Endothelial cell of umbilical vein (primary cell): ENCODE data around the gene GAB2. TPM values are rescaled to one million over a fixed set of nuclear protein-coding genes. Genes with fewer than 3 reads are reported as not detected.
A peak's percentile ranks its signal among the peaks of the same experiment; 100 is the strongest.

ENCODE experiments used
- BruUV-seq: library from RNA; stranded (reverse); fragments of 400-500 nt; replicated peaks from 2 replicates; lab custom pipeline; 2021; lab: Mats Ljungman, UMichigan
- CTCF ChIA-PET: fragments of 300-600, 350-600 bp; sonication (Branson Sonifier 250); formaldehyde crosslinking; loops from one replicate; lab custom pipeline; 2021; ENCODE audit warnings: antibody characterized with exemption, inconsistent platforms; lab: Charles Lee
- POLR2A ChIA-PET: fragments of 300-600, 350-600 bp; sonication (Branson Sonifier 250); formaldehyde crosslinking; loops from one replicate; lab custom pipeline; 2021; ENCODE audit warnings: antibody characterized with exemption, inconsistent platforms; lab: Charles Lee
- DNase-seq: peaks from one replicate; pipeline ENCODE4 v3.0.0-alpha.2; 2011; ENCODE audit warnings: low read depth, low spot score
- FAIRE-seq: peaks from 2 replicates; lab custom pipeline; 2011; peaks lifted over from hg19 to GRCh38; lab: Jason Lieb, UNC
- H2AFZ ChIP-seq: 2 replicates; pipeline ENCODE4 v1.6.0; 2012; ENCODE audit warnings: low read depth, low read length, control low read depth, inconsistent platforms
- H3K27ac ChIP-seq: 2 replicates; pipeline ENCODE4 v1.5.1; 2011; ENCODE audit warnings: low read depth, mild to moderate bottlenecking, control low read depth, low read length, moderate library complexity; ENCODE audit not compliant: insufficient read depth
- H3K27me3 ChIP-seq, 2 experiments: 2 replicates each; pipeline versions ENCODE4 v1.6.0 to v1.6.1; 2011; ENCODE audit warnings: low read length in 2 of 2, mixed read lengths in 1 of 2; ENCODE audit not compliant: control insufficient read depth in 2 of 2, insufficient read depth in 2 of 2
- H3K36me3 ChIP-seq, 2 experiments: 2 replicates in 1 of 2; 3 replicates in 1 of 2; pipeline ENCODE4 v1.5.1; 2011; ENCODE audit warnings: low read length in 2 of 2, mild to moderate bottlenecking in 1 of 2, moderate library complexity in 1 of 2; ENCODE audit not compliant: control insufficient read depth in 2 of 2, insufficient read depth in 2 of 2; ENCODE audit errors: extremely low read depth in 1 of 2
- H3K4me1 ChIP-seq: 3 replicates; pipeline ENCODE4 v1.5.1; 2011; ENCODE audit warnings: mild to moderate bottlenecking, low read length; ENCODE audit not compliant: control insufficient read depth, insufficient read depth; ENCODE audit errors: extremely low read depth
- H3K4me2 ChIP-seq: 2 replicates; pipeline ENCODE4 v1.6.1; 2011; ENCODE audit warnings: low read length, control low read depth, mixed read lengths; ENCODE audit not compliant: insufficient read depth
- H3K4me3 ChIP-seq, 3 experiments: fragments of 200-600 bp in 1 of 3; sonication (generic), shearing (Covaris generic) in 1 of 3; replicated peaks in 1 of 3; 2 replicates each; pipeline ENCODE4 v1.5.1; 2011 to 2016; ENCODE audit warnings: control low read depth in 3 of 3, low read length in 3 of 3, mild to moderate bottlenecking in 2 of 3, inconsistent platforms in 1 of 3, low read depth in 1 of 3, moderate library complexity in 1 of 3; ENCODE audit not compliant: insufficient read depth in 1 of 3
- H3K79me2 ChIP-seq: 2 replicates; pipeline ENCODE4 v1.6.0; 2012; ENCODE audit warnings: low read length, inconsistent platforms; ENCODE audit not compliant: control insufficient read depth, insufficient read depth
- H3K9ac ChIP-seq: replicated peaks from 2 replicates; pipeline ENCODE3; 2011; ENCODE audit warnings: low read length, control low read depth; ENCODE audit not compliant: insufficient read depth; ENCODE audit errors: extremely low read depth
- H3K9me1 ChIP-seq: replicated peaks from 3 replicates; pipeline ENCODE4 v1.6.0; 2011; ENCODE audit warnings: mild to moderate bottlenecking, low read length; ENCODE audit not compliant: control insufficient read depth, insufficient read depth; ENCODE audit errors: extremely low read depth
- H3K9me3 ChIP-seq: replicated peaks from 2 replicates; pipeline ENCODE4 v1.5.1; 2012; ENCODE audit warnings: low read length, inconsistent platforms; ENCODE audit not compliant: control insufficient read depth, insufficient read depth
- H4K20me1 ChIP-seq: replicated peaks from 2 replicates; pipeline ENCODE3; 2011; ENCODE audit warnings: mild to moderate bottlenecking, low read length; ENCODE audit not compliant: control insufficient read depth, insufficient read depth; ENCODE audit errors: extremely low read depth
- EZH2 ChIP-seq: IDR thresholded peaks from 2 replicates; pipeline ENCODE4 v1.6.1; 2012; ENCODE audit warnings: borderline replicate concordance, low read depth, mild to moderate bottlenecking, moderate library complexity, low read length, inconsistent platforms; ENCODE audit not compliant: severe bottlenecking
- FOS ChIP-seq: IDR thresholded peaks from 2 replicates; pipeline ENCODE4 v1.6.1; 2011; ENCODE audit warnings: mild to moderate bottlenecking, low read length, moderate library complexity, borderline replicate concordance; ENCODE audit not compliant: insufficient read depth
- GATA2 ChIP-seq: IDR thresholded peaks from 2 replicates; pipeline ENCODE4 v1.7.0; 2011; ENCODE audit warnings: low read depth, mild to moderate bottlenecking, moderate library complexity, mixed read lengths, low read length; ENCODE audit not compliant: insufficient read length, insufficient read depth
- JUN ChIP-seq: IDR thresholded peaks from 2 replicates; pipeline ENCODE4 v1.6.1; 2011; ENCODE audit warnings: borderline replicate concordance, low read depth; ENCODE audit not compliant: insufficient read length, insufficient read depth
- MYC ChIP-seq: IDR thresholded peaks from one replicate; pipeline ENCODE4 v1.6.1; 2011; ENCODE audit warnings: mild to moderate bottlenecking, low read depth, low read length
- POLR2A ChIP-seq: IDR thresholded peaks from 2 replicates; pipeline ENCODE4 v1.6.1; 2012; ENCODE audit warnings: low read depth, mild to moderate bottlenecking, control low read depth, low read length
- POLR2AphosphoS5 ChIP-seq: IDR thresholded peaks from 2 replicates; pipeline ENCODE4 v1.6.1; 2012; ENCODE audit warnings: low read depth, mild to moderate bottlenecking, control low read depth, low read length, moderate library complexity; ENCODE audit not compliant: insufficient read depth
- dilution Hi-C: fragments of 300-500 bp; cut with MboI; formaldehyde crosslinking; loops from one replicate; pipeline ENCODE4 v1.15.0; 2019; ENCODE audit warnings: low sequenced_read_pairs; ENCODE audit not compliant: extremely low pct_ligation_motif_present
- intact Hi-C: fragments of 100-400 bp; cut with micrococcal nuclease; formaldehyde crosslinking; loops from one replicate; pipeline ENCODE4 v1.10.0; 2022
- polyA plus RNA-seq, 4 experiments: library from polyadenylated mRNA; depleted of rRNA in 3 of 4; stranded (reverse) in 3 of 4; unstranded in 1 of 4; fragments of >200 nt; gene quantifications; 2 replicates each; pipeline versions ENCODE4 v1.2.1 to v1.2.3, GENCODE V29; 2011 to 2012; ENCODE audit warnings: missing spikeins in 1 of 4
- total RNA-seq: library from RNA; stranded (reverse); gene quantifications from 2 replicates; pipeline ENCODE4 v1.2.3, GENCODE V29; 2021
- TF ChIP-seq, protein P1 (sequence below), 2 donors: IDR thresholded peaks; 1 replicate in 1 of 2; 2 replicates in 1 of 2; pipeline ENCODE4 v1.5.1; 2011; ENCODE audit warnings: low read length in 2 of 2, mild to moderate bottlenecking in 2 of 2, moderate library complexity in 2 of 2, control low read depth in 1 of 2, inconsistent platforms in 1 of 2, low read depth in 1 of 2; ENCODE audit not compliant: insufficient read depth in 1 of 2; ENCODE audit errors: extremely low read depth in 1 of 2
- TF ChIP-seq, protein P2 (sequence below): IDR thresholded peaks from 2 replicates; pipeline ENCODE4 v1.6.1; 2011; ENCODE audit not compliant: insufficient read depth, insufficient read length

GAB2 gene
- total and polyA plus RNA-seq, 2 donors (not counting 3 experiments of a cell fraction or from before 2014, with no cell fraction given), result 19.6 to 39.6 TPM

DNA sequence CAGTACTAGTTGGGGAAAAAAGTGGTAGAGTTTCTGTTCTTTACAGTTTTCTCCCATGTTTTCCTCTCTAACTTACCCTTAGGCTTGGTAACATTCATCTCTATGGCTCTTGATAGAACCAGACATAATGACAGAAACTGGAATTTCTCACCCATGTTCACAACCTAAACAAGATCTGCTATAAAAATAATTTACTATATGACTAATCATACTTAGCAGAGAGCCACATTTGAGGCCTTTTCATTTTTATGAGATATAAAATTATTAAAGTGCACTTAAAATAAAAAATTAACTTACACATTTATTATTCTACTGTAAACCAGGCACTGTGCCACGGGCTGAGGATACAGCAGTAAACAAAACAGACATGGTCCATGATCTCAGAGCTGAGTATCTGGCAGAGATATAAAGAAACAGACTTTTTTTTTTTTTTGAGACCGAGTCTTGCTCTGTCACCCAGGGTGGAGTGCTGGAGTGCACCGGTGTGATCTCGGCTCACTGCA lies 98.1 kb downstream of the GAB2 start:
- CTCF ChIA-PET, result interaction anchor here (0.9 to 2.3 kb wide), 5 partner anchors 18 to 245 kb away, joined by 3 to 12 read pairs (median 4); no protein-coding TSS in a partner anchor

More for the DNA sequence above, 98.1 kb downstream of the GAB2 start:
- Histone ChIP-seq H2AFZ (no peak overlapping the region), H3K4me1 (peaks cover 21% of the 10 kb centered on the region), H3K4me3 (no peak overlapping the region), H4K20me1 (no peaks in the 10 kb centered on the region), H3K9me1 (no peaks in the 10 kb centered on the region), H3K9ac (no peak overlapping the region), H3K27ac (no peak overlapping the region), H3K9me3 (no peaks in the 10 kb centered on the region), H3K27me3 (no peaks in the 10 kb centered on the region), H3K79me2 (peaks cover 45% of the 10 kb centered on the region), H3K4me2 (no peak overlapping the region), H3K36me3 (no peaks in the 10 kb centered on the region)
- peak; percentile 36 for DNase-seq
- intact Hi-C loops, result no loop called here
- dilution Hi-C loops, result no loop called here
- TF ChIP-seq FOS (no peak), POLR2A (no peak), MYC (no peak), EZH2 (no peak), JUN (no peak), POLR2AphosphoS5 (no peak), GATA2 (no peak)
- TF ChIP-seq, protein P1, sequence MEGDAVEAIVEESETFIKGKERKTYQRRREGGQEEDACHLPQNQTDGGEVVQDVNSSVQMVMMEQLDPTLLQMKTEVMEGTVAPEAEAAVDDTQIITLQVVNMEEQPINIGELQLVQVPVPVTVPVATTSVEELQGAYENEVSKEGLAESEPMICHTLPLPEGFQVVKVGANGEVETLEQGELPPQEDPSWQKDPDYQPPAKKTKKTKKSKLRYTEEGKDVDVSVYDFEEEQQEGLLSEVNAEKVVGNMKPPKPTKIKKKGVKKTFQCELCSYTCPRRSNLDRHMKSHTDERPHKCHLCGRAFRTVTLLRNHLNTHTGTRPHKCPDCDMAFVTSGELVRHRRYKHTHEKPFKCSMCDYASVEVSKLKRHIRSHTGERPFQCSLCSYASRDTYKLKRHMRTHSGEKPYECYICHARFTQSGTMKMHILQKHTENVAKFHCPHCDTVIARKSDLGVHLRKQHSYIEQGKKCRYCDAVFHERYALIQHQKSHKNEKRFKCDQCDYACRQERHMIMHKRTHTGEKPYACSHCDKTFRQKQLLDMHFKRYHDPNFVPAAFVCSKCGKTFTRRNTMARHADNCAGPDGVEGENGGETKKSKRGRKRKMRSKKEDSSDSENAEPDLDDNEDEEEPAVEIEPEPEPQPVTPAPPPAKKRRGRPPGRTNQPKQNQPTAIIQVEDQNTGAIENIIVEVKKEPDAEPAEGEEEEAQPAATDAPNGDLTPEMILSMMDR (IDR thresholded peaks at IDR 0.05; ENCODE audit: extremely low read depth in 1 of 2, insufficient read depth in 1 of 2, low read depth in 1 of 2, low read length in 2 of 2), result no peak
- TF ChIP-seq, protein P2, sequence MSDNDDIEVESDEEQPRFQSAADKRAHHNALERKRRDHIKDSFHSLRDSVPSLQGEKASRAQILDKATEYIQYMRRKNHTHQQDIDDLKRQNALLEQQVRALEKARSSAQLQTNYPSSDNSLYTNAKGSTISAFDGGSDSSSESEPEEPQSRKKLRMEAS, result no peak
- POLR2A ChIA-PET, result no interaction called here
- BruUV-seq, result no TSS peak
- no peak for FAIRE-seq
